ENCODE measurements around the gene PHLDB3. TPM values are rescaled to one million over a fixed set of nuclear protein-coding genes. Genes with fewer than 3 reads are reported as not detected.
A peak's percentile ranks its signal among the peaks of the same experiment; 100 is the strongest.
"Not testable (repeated sequence)": the region's sequence is repeated elsewhere in the genome, so short reads cannot be mapped to it uniquely, and the experiment has no call there.

Gene PHLDB3
- total RNA-seq, 1 donor from 2014 or later: 35.3 TPM

DNA sequence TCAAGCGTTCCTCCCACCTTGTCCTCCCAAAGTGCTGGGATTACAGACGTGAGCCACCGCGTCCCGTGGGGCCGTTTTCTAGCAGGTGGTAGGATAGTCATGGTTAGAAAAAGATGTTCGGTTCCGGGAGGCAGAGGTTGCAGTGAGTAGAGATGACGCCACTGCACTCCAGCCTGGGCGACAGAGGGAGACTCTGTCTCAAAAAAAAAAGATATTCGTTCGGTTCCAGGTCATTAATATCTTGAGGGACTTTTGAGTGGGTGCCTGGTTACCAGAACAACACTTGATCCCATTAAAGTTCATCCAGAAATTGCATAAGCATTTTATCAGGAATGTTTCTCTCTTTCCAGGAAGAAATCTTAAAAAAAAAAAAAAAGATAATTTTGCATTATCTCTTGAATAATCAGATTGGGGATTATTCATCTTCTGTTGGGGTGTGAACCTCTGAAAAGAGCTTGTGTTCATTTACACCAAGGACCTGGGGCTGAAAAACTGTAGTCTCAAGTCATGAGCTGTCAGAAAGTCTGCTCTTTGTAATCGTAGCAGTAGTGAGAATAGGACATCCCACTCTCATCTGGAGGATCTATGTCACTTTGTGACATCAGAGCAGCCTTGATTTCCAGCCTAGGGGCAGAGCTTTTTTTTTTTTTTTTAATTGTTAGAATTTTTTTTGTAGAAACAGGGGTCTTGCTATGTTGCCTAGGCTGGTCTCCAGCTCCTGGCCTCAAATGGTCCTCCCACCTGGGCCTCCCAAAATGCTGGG, 23.5 kb upstream of the PHLDB3 start:
- DNase-seq (ENCODE audit: low spot score): no peak

- peak; percentile 73 for DNase-seq (ENCODE audit: low spot score)
Observed at GRCh38 chr19:43526884-43527859, 22.6 kb upstream of the PHLDB3 start, which contains the start of gene ETHE1. Gene ETHE1 (minus strand): TSS chr19:43527201. CDS start chr19:43527177, 24 bp downstream.

- DNase-seq (ENCODE audit: low spot score): no peak
Observed at GRCh38 chr19:43525836-43526771, 21.6 kb upstream of the PHLDB3 start.

DNA sequence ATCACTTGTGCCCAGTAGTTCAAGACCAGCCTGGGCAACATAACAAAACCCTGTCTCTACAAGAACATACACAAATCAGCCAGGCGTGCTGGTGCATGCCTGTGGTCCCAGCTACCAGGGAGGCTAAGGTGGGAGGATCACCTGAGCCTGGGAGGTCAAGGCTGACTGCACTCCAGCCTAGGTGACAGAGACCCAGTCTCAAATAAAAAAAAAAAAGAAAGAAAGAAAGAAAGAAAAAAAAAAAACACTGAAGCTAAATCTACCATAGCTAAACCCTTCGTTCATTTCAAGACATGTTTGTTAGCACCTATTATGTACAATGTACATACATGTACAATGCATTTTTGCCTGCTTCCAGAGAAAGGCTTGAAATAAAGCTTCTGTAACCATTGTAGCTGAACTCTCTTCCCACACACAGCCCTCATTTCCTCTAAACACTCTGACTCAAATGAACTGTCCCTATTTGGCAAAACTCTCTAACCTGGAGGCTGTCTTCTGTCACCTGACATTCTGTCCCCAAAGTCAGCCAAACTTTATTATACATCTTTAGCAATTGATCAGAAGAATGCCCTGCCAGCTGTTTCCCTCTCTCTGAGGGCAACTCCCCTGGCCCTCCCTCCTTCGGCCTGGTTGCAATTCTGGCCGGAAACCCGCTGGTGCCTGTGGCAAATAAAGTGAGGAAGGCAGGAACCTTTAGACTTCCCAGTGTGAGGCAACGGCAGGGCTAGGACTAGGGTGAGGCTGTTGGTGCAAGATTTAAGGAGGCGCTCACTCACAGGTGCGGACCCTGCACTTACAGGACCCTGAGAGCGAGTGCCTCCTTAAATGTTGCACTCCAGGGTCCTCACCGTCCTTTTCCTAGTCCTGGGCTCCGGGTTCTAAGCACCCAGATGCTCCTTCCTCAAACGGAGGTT, 20.6 kb upstream of the PHLDB3 start:
- peak; percentile 58 for DNase-seq (ENCODE audit: low spot score)

GRCh38 chr19:43523696-43524095, 19.1 kb upstream of the PHLDB3 start:
- not testable (repeated sequence) for DNase-seq (ENCODE audit: low spot score)

DNA sequence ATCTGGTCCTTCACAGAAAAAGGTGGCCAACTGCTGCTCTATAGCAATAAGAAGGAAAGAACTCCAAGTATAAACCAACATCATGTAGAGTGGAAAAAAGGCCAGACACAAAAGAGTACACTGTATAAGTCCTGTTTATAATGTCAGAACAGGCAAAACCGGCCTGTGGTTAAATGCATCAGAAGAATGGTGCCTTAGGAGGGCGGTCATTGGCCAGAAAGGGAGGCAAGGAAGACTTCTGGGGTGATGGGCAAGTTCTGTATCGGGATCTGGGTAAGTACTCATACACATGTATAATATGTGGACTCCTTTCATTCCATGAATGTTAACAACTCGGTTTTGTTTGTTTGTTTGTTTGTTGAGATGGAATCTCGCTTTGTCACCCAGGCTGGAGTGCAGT, 18.4 kb upstream of the PHLDB3 start:
- no peak for DNase-seq (ENCODE audit: low spot score)

DNA sequence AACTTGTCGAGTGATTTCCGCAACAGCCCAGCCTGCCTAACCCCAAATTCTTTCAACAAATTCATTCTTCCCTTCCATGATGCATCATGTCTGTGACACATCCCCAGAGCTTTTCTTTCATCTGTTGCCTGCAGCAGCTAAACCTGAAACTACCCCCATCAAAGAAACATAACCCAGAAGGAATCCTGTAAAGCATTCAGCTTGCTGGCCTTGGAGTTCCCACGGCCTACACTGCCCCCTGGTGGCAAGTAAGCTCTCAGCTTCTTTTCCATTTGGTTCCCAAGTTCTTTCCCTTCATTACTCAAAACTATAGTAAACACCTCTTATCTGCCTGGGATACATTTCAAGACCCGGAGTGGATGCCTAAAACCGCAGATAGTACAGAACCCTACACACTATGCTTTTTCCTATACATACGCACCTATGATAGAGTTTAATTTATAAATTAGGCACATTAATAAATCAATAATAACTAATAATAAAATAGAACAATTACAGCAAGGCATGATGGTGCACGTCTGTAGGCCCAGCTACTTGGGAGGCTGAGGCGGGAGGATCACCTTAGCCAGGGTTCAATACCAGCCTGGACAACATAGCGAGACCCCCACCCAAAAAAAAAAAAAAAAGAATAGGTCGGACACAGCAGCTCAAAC, 15.0 kb upstream of the PHLDB3 start:
- peak; percentile 74 for DNase-seq (ENCODE audit: low spot score)

- DNase-seq (ENCODE audit: low spot score): no peak
Observed at GRCh38 chr19:43518051-43518450, 13.5 kb upstream of the PHLDB3 start.

DNA sequence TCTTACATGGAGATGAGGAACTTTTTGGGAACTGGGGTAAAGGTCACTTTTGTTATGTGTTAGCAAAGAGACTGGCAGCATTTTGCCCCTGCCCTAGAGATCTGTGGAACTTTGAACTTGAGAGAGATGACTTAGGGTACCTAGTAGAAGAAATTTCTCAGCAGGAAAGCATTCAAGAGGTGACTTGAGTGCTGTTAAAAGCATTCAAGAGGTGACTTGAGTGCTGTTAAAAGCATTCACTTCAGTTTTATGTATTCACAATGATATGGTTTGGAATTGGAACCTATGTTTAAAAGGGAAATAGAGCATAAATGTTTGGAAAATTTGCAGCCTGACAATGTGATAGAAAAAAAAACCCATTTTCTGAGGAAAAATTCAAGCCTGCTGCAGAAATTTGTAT, 7.9 kb upstream of the PHLDB3 start:
- DNase-seq (ENCODE audit: low spot score): not testable (repeated sequence)

- DNase-seq (ENCODE audit: low spot score): no peak
Observed at GRCh38 chr19:43511324-43511723, 6.8 kb upstream of the PHLDB3 start.

GRCh38 chr19:43510713-43511112, 6.2 kb upstream of the PHLDB3 start:
- DNase-seq (ENCODE audit: low spot score): no peak

- DNase-seq (ENCODE audit: low spot score): no peak
Observed at GRCh38 chr19:43507880-43508279, 3.3 kb upstream of the PHLDB3 start.

DNA sequence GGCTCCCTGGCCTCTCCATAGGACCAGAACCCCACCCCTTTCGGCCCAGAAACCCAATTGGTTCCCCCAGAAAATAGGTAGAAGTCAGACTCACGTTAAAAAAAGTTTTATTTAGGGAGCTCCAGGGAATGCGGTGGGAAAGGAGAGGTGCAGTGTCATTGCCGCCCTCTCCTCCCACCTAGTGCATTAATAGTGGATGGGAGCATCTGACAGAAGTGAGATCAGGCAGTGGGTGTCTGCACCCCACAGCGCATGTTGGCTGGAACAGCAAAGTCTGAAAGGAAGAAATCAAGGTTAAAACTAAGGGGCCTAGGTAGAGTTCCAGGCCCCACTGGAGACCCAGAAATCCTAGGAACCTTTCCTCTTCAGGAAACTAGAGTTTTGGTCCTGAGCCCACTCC, 2.1 kb upstream of the PHLDB3 start:
- no peak for DNase-seq (ENCODE audit: low spot score)

- no peak for DNase-seq (ENCODE audit: low spot score)
Observed at GRCh38 chr19:43505941-43506340, 1.4 kb upstream of the PHLDB3 start.

DNA sequence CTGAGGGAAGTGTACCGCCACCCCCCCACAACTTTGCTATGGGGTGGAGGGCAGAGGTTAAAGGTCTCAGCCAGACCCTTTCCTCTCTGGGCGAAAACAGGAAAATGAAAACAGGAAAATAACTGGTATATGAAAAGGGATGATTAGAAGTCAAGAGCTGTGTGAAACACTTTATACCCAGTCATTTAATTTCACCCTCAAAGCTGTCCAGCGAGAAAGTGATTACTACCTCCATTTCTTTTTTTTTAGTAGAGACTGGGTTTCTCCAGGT, 575 bp upstream of the PHLDB3 start:
- DNase-seq (ENCODE audit: low spot score): no peak

GRCh38 chr19:43503501-43504425, 783 bp downstream of the PHLDB3 start:
- DNase-seq (ENCODE audit: low spot score): peak; percentile 99

- no peak for DNase-seq (ENCODE audit: low spot score)
Observed at GRCh38 chr19:43502419-43502976, 2.0 kb downstream of the PHLDB3 start.

GRCh38 chr19:43501661-43502418, 2.7 kb downstream of the PHLDB3 start:
- no peak for DNase-seq (ENCODE audit: low spot score)
